ENCODE results near the gene EDNRA.

EDNRA gene

DNA sequence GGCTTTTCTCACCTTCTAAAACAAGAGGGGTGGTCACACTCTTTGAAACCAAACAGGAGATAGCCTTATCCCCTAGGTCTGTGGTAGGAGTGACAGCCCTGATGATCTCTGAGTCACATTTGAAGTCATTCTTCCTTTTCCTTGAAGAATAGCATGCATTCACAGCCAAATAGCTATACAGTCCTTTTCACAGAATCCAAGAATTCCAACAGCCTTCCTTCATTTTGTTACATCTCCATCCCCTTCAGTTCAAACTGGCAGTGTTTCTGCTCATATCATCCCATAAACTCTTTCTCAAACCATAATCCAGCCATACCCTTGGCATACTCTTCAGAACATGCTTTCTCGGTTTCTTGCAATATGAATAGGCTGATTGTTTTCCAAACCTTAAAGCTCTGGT lies 103.0 kb downstream of the EDNRA start:
- TF ChIP-seq ZNF8 (CRISPR knock-in tag; IDR thresholded peaks at IDR 0.05) (no peak), CSRNP3 (CRISPR knock-in tag; IDR thresholded peaks at IDR 0.05) (no peak), OSR1 (CRISPR knock-in tag; IDR thresholded peaks at IDR 0.05) (no peak), RARB (CRISPR knock-in tag; IDR thresholded peaks at IDR 0.05) (no peak), ZFP3 (CRISPR knock-in tag; IDR thresholded peaks at IDR 0.05) (no peak), CSDC2 (CRISPR knock-in tag; IDR thresholded peaks at IDR 0.05) (no peak), TOX (CRISPR knock-in tag; IDR thresholded peaks at IDR 0.05; ENCODE audit: borderline replicate concordance) (no peak), PPARA (CRISPR knock-in tag; IDR thresholded peaks at IDR 0.05; ENCODE audit: borderline replicate concordance) (no peak), ZNF70 (CRISPR knock-in tag; IDR thresholded peaks at IDR 0.05) (no peak), GLIS3 (CRISPR knock-in tag; IDR thresholded peaks at IDR 0.05) (no peak), ZFP30 (CRISPR knock-in tag; IDR thresholded peaks at IDR 0.05) (no peak), SNAI2 (CRISPR knock-in tag; IDR thresholded peaks at IDR 0.05) (no peak), TCF4 (CRISPR knock-in tag; IDR thresholded peaks at IDR 0.05; ENCODE audit: borderline replicate concordance) (no peak)
- TF ChIP-seq, protein P1, sequence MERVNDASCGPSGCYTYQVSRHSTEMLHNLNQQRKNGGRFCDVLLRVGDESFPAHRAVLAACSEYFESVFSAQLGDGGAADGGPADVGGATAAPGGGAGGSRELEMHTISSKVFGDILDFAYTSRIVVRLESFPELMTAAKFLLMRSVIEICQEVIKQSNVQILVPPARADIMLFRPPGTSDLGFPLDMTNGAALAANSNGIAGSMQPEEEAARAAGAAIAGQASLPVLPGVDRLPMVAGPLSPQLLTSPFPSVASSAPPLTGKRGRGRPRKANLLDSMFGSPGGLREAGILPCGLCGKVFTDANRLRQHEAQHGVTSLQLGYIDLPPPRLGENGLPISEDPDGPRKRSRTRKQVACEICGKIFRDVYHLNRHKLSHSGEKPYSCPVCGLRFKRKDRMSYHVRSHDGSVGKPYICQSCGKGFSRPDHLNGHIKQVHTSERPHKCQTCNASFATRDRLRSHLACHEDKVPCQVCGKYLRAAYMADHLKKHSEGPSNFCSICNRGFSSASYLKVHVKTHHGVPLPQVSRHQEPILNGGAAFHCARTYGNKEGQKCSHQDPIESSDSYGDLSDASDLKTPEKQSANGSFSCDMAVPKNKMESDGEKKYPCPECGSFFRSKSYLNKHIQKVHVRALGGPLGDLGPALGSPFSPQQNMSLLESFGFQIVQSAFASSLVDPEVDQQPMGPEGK (CRISPR knock-in tag; IDR thresholded peaks at IDR 0.05; ENCODE audit: borderline replicate concordance), result no peak
- TF ChIP-seq, protein P2, sequence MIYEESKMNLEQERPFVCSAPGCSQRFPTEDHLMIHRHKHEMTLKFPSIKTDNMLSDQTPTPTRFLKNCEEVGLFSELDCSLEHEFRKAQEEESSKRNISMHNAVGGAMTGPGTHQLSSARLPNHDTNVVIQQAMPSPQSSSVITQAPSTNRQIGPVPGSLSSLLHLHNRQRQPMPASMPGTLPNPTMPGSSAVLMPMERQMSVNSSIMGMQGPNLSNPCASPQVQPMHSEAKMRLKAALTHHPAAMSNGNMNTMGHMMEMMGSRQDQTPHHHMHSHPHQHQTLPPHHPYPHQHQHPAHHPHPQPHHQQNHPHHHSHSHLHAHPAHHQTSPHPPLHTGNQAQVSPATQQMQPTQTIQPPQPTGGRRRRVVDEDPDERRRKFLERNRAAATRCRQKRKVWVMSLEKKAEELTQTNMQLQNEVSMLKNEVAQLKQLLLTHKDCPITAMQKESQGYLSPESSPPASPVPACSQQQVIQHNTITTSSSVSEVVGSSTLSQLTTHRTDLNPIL (CRISPR knock-in tag; IDR thresholded peaks at IDR 0.05; ENCODE audit: low read depth), result no peak
- ATAC-seq, result no peak

GRCh38 chr4:147586032-147586431 lies 105.1 kb downstream of the EDNRA start:
- TF ChIP-seq ZFP30 (CRISPR knock-in tag; IDR thresholded peaks at IDR 0.05) (no peak), RARB (CRISPR knock-in tag; IDR thresholded peaks at IDR 0.05) (no peak), ARNTL (CRISPR knock-in tag; IDR thresholded peaks at IDR 0.05; ENCODE audit: borderline replicate concordance, low read depth) (no peak), ESRRG (CRISPR knock-in tag; IDR thresholded peaks at IDR 0.05) (no peak), SNAI2 (CRISPR knock-in tag; IDR thresholded peaks at IDR 0.05) (no peak), CSDC2 (CRISPR knock-in tag; IDR thresholded peaks at IDR 0.05) (no peak), ZNF8 (CRISPR knock-in tag; IDR thresholded peaks at IDR 0.05) (no peak), OSR1 (CRISPR knock-in tag; IDR thresholded peaks at IDR 0.05) (no peak), TOX (CRISPR knock-in tag; IDR thresholded peaks at IDR 0.05; ENCODE audit: borderline replicate concordance) (no peak), ZNF70 (CRISPR knock-in tag; IDR thresholded peaks at IDR 0.05) (no peak)
- TF ChIP-seq, protein P3, sequence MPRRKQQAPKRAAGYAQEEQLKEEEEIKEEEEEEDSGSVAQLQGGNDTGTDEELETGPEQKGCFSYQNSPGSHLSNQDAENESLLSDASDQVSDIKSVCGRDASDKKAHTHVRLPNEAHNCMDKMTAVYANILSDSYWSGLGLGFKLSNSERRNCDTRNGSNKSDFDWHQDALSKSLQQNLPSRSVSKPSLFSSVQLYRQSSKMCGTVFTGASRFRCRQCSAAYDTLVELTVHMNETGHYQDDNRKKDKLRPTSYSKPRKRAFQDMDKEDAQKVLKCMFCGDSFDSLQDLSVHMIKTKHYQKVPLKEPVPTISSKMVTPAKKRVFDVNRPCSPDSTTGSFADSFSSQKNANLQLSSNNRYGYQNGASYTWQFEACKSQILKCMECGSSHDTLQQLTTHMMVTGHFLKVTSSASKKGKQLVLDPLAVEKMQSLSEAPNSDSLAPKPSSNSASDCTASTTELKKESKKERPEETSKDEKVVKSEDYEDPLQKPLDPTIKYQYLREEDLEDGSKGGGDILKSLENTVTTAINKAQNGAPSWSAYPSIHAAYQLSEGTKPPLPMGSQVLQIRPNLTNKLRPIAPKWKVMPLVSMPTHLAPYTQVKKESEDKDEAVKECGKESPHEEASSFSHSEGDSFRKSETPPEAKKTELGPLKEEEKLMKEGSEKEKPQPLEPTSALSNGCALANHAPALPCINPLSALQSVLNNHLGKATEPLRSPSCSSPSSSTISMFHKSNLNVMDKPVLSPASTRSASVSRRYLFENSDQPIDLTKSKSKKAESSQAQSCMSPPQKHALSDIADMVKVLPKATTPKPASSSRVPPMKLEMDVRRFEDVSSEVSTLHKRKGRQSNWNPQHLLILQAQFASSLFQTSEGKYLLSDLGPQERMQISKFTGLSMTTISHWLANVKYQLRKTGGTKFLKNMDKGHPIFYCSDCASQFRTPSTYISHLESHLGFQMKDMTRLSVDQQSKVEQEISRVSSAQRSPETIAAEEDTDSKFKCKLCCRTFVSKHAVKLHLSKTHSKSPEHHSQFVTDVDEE (CRISPR knock-in tag; IDR thresholded peaks at IDR 0.05), result no peak
- no peak for ATAC-seq

DNA sequence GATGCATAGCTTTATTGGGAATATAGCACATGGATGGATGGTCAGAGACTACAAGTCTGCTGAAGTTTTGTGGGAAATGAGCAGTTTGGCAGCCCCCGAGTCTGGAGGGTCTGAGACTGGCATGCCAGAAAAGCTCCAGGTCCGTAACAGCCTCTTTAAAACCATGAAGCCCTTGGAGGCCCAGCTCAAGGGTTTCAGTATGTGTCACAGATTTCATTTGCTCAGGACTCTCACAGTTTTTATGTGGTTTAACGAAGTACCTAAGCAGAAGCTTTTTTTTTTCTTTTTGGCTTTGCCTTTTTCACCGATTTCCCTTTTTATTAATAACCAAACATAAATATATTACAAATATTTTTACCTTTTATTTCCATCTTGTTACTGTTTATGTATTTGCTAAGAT lies 105.7 kb downstream of the EDNRA start:
- ATAC-seq, result no peak
- TF ChIP-seq PPARA (CRISPR knock-in tag; IDR thresholded peaks at IDR 0.05; ENCODE audit: borderline replicate concordance) (no peak), POU6F1 (CRISPR knock-in tag; IDR thresholded peaks at IDR 0.05; ENCODE audit: borderline replicate concordance, low read depth) (no peak), ZNF565 (CRISPR knock-in tag; conservative IDR thresholded peaks at IDR 0.05; ENCODE audit: low read depth) (no peak), RARB (CRISPR knock-in tag; IDR thresholded peaks at IDR 0.05) (no peak)
